HG02943 (cell line): ENCODE results near the gene BLM.
"Not testable (repeated sequence)": the region's sequence is repeated elsewhere in the genome, so short reads cannot be mapped to it uniquely, and the experiment has no call there.

Experiments
- ATAC-seq: cut with Tn5 transposase; IDR thresholded peaks from one replicate; pipeline ENCODE4 v1.9.1; 2021; ENCODE audit warnings: mild to moderate bottlenecking, low read depth, moderate library complexity; ENCODE audit not compliant: unreplicated experiment

Gene BLM

DNA sequence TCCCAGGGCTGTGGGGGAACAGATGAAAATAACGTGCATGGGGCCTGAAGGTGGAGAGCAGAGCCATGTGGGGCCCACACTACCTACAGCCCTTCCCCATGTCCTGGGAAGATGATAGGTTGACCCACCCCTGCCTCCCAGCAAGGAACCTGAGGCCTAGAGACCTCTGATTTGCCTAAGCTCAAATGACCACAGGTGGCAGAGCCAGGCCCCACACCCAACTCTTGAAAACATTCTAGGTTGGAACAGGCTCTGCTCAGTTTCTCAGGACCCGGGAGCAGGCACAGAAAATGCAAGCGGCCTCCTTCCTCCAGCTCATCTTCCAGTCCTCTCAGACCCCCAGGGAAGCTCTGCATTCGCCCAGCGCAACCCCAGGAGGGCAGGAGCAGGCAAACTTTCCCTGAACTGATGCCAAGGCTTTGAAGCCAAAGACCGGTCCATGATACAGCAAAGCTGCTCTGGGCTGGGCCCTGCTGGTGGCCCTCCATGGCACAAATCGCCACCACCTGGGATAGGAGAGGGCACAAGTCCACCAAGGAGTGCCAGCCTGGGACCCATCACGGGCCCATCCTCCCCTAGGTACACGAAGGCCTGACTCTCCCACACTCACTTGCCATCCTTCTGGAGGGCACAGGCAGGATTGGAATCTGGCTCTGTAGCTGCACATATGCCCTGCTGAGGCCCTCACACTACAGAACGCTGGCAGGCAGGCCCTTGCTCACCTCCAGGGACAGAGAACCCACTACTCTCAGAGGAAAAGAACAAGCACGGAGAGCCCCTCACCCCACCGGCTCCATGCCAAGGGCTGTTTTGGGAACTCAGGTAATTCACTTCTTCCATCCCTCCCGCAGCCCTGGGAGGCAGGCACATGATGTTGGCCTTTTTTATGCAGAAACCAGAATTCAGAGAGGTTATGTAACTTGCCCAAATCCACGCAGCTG, 100.2 kb downstream of the BLM start:
- ATAC-seq, result no peak

DNA sequence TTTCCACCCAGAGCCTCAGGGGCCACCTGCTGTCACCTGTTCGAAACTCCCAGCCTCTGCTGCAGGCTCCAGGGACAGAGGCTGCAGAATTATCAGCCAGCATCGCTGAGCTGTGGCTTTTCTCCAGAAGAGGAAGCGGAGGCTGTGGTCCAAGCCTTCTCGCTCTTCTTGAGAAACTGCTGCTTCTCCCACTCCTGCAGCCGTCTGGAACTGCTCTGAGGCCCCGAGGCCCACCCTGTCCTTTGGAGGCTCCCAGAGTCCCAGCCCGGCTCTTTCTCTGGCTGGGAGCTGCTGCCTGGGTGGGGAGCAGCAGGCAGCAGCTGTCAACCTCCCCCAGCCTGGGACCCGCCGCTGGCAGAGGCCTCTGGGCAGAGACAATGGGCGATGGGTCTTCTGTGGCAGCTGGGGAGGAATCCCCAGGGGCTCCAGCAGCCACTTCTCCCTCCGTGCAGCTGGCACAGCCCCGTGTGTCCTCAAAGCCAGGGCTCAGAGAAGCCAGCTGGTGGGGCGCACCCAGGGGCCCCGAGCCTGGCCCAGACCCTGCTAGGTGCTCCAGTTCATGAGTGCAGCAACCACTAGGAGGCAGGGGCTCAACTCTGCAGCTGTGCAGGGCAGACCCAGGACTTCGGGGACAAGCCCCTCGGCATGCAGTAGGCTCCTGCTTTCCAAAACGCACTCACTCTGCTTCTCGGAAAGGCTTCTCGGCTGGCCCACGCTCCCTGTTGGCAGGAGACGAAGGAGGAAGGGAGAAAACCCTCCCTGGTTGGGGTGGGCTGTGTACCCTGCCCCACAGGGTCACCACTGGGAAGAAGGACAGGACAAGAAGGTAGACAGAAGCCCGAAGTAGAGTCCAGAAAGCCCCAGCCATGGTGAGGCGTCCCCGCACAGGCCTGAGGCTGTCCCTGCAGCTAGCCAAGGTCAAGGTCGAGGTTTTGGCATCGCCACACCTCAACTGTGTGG, 101.4 kb downstream of the BLM start:
- no peak for ATAC-seq

DNA sequence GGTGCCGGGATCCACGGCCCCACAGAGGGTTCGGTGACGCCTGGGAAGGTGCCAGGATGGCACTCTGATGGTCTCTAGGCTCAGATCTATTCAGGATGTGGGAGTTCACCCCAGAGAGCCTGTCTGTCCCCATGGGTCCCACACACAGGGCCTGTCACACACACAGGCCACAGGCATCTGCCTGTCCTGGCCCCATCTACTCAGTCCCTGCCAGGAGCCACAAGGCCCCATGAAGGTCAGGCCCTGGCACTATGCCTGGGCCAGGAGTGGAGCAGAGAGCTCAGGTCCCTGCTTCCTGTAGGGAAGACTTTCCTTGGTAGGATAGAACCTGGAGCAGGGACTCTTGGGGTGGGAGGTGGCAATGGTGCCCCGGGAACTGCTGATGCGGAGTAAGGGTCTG, 102.2 kb downstream of the BLM start:
- ATAC-seq, result no peak

DNA sequence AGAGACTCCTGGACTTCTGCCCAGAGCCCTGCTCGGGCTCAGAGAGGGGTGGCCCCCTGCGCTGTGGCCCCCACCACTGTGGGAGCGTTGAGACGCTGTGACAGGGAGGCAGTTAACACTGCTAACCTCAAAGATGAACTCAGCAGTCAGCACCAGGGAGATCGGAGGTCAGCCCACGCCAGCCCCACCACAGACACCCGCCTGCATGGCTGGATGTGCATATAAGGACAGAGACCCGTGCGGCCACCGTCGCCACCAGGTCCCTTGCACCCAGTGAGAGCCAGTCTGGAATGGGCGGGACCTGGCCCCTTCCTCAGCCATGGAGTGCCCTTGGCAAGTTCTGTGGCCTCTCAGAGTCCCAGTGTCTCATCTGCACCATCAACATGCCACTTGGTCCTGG, 102.7 kb downstream of the BLM start:
- ATAC-seq, result no peak

DNA sequence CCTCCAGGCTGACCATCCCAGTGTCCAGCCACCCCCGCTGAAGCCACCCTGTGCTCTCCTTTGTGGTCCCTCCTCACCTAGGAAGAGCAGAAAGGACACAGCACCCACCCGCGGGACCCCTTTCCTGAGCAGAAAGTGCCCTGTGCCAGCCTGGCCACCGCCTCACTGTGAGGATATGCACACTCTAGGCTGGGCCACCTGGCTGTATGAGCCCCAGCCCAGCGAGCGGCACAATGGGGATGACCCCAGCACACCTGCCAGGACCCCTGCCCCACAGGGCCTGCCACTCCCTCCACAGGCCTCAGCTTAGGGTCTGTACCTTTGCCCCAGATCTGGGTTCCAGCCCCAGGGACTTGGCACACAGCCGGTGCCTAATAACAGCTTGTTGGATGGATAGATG, 103.3 kb downstream of the BLM start:
- no peak for ATAC-seq

DNA sequence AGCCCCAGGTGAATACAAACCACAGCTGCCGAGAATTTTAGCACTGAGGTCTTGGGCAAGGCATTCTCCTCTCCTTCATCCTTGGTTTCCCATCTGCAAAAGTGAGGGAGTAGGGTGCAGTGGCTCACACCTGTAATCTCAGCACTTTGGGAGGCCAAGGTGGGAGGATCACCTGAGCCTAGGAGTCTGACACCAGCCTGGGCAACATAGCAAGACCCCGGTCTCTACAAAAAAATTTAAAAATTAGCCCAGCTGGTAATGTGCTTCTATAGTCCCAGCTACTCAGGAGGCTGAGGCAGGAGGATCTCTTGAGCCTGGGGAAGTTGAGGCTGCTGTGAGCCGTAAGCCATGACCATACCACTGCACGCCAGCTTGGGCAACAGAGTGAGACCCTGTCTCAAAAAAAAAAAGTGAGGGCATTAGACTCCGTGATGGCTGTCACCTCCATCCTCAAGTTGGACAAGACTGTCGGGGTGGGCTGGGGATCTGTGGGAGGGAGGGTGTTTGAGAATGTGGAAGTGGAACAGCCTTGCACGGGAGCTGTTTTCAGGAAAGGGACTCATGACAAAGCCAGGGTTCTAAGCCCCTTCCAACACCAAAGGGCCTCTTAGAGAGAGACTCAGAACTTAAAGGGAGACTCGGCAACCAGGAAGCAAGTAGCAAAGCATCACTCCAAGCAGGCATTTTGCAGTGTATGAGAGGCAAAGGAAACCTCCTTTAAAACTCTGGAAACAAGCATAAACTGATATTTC, 105.2 kb downstream of the BLM start:
- no peak for ATAC-seq

DNA sequence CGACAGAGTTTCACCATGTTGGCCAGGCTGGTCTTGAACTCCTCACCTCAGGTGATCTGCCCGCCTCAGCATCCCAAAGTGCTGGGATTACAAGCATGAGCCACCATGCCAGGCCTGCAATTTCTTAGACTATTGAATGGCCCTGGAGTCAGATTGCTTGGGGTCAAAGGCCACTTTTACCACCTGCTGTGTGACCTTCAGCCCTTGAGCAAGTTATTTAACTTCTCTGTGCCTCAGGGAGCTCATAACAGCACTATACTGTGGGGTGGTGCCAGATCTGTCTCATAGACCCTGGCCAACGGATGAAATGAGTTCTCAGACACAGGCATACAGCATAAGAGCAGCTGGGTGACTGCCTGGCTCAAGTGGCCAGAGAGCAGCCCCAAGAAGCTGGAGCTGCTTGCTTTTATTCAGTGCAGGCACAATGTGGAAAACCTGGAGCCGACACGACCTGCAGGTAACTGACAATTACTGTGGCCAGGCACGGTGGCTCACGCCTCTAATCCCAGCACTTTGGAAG, 106.4 kb downstream of the BLM start:
- ATAC-seq, result no peak

DNA sequence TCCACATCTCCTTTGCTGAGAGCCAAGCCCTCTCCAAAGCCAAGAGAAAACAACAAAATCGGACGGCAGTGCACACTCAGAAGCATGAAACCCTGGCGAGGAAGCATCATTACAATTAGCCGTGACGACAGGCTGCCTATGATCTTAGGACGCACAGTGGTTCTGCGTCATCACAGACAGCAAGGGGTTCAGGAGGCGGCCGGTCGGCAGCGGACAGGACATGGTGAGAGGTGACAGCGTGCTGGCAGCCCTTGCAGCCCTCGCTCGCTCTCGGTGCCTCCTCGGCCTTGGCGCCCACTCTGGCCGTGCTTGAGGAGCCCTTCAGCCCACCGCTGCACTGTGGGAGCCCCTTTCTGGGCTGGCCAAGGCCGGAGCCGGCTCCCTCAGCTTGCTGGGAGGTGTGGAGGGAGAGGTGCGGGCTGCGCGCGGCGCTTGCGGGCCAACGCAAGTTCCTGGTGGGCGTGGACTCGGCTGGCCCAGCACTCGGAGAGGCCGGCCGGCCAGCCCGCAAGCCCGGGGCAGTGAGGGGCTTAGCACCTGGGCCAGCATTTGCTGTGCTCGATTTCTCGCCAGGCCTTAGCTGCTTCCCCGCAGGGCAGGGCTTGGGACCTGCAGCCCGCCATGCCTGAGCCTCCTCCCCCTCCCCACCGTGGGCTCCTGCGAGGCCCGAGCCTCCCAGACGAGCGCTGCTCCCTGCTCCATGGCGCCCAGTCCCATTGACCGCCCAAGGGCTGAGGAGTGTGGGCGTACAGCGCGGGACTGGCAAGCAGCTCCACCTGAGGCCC, 108.2 kb downstream of the BLM start:
- not testable (repeated sequence) for ATAC-seq

DNA sequence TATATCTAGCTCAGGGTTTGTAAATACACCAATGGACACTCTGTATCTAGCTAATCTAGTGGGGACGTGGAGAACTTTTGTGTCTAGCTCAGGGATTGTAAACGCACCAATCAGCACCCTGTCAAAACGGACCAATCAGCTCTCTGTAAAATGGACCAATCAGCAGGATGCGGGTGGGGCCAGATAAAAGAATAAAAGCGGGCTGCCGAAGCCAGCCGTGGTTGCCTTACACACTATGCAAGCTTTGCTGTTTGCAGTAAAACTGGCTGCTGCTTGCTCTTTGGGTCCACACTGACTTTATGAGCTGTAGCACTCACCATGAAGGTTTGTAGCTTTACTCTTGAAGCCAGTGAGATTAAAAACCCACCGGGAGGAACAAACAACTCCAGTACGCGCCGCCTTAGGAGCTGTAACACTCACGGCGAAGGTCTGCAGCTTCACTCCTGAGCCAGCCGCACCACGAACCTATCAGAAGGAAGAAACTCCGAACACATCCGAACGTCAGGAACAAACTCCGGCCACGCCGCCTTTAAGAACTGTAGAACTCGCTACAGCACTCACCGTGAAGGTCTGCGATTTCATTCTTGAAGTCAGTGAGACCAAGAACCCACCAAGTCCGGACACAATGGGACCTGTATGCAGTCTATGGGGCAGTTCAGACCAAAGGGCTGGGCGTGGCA, 109.2 kb downstream of the BLM start:
- not testable (repeated sequence) for ATAC-seq

DNA sequence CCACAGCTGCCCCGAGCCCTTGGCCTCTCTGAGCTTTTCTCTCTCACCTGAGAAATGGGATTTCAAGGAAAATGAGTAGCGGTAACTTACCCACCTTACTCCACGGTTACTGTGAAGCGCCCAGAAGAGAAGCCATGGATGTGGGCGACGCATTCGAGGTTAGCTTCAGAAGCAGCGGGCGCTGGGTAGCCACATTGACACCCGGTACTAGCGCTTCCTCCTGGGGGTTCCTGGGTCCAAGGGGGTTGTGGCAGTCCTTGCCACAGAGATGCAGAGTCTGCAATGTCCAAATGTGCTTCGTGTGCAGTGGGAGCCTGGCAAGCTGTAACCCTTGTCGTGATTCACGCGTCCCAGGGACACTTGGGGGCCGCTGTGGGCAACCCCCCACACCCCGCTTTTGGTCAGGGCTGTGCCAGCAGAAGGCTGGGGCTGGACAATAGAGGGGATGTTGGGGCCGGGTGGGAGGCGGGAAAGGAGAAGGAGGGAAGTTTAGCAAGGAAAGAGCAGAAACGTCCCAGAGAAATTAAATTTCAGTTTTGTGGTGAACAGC, 109.8 kb downstream of the BLM start:
- ATAC-seq, result no peak

DNA sequence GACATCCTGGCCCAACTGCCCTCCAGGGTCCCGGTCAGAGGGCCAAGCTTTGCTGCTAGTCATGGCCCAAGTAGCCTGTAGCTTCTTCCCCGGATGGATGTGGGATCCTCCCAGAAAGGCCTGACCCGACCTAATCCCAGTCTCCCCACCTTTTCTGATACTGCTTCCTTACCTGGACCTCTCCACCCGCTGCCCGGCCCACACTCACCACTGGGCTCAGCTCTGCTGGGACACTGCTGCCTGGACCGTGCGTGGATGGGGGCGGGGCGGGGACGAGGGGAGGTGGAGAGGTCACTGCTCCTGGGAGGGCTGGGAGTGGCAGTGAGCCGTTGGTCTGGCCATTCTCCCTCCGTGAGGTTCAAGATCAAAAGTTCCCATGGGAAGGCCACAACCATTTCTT, 111.0 kb downstream of the BLM start:
- no peak for ATAC-seq

DNA sequence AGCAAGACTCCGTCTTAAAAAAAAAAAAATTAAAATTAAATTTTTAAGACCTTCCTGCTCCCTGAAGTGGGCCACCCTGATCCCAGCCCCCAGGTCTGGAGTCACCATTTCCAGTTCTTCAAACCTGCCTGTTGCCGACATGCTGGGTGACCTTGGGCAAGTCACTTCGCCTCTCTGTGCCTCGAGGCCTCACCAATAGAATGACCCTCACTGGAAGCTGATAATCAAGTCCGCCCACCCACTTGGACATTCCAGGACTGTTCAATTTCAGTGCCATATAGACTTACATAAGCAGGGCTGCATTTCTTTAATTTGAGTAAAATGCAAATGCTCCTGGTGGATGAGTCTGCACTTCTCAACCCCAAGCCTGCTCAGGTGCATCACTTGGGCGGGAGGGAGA, 112.0 kb downstream of the BLM start:
- ATAC-seq, result no peak

DNA sequence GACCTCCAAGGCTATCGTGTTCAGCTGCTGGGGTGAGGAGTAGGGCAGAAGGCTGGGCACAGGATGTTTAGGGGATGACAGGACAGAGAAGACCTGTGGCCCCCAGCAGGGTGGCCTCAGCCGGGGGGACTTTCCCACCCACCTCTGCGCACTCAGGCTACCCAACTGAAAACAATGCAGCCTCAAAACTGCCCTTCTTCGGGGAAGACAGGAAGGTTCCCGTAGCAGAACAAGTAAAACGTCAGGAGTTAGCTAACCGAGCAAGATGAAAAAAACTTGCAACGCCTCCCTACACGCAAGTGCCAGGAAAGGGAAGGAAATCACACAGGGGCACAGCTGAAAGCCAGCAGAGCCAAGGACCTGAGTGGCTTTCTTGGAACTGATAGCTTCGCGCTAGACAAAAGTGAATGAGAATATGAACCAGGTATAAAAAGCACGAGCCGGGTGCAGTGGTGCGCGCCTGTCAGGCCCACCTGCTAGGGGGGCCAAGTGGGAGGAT, 112.8 kb downstream of the BLM start:
- ATAC-seq, result no peak

DNA sequence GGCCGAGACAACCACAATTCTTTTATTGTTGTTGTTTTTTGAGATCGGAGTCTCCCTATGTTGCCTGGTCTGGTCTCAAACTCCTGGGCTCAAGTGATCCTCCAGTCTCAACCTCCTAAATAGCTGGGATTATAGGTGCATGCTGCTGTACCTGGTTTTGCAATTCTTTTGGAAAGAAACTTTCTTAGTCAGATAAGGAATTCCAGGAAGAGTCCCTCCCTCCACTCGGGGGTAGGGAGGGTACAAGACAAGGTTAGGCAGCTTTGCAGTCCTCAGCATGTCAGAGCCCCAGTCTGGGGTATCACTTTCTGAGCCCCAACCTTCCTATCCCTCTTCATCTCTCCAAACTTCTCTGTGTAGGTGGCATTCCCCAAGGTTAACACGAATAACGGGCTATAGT, 117.5 kb downstream of the BLM start:
- ATAC-seq, result no peak

DNA sequence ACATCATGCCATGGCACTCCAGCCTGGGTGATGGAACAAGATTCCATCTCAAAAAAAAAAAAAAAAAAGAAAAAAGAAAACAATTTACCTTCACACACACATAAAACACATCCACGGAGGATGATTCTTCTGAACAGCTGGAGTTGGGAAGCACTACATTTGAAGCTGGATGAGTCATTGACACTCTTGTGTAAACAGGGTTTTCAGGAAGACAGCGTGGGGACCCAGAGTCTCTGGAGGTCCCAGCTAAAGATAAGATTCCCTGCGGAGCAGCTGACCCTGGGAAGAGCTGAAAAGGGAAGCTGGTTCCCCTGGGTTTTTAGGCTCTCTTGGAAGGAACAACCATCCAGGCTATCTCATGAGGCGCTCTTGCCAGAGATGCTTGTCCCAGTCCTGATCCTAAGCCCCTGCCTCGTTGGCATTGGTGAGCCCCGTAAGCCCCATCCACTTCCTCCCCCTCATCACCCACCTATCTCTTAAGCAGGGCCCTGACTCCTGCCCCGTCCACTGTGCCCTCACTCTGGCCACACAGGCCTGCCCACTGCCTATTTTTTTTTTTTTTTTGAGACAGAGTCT, 119.2 kb downstream of the BLM start:
- ATAC-seq, result no peak

DNA sequence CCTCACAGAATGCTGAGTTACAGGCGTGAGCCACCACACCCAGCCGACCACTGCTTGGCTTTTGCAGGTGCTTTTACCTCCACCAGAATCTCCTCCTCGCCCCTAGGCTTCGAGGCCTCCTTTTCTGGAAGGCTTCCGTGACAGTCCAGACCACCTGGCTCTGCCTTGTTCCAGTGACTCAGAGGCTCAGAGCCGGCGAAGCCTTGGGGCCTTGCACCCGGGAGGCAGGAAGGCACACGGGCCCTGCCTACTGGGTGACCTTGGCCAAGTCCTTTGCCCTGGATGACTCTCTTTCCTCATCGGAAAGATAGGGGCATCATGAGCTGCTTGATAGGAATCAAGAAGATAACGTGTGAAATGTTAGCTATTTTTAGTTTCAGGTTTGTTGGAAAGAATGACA, 119.9 kb downstream of the BLM start:
- ATAC-seq, result no peak

DNA sequence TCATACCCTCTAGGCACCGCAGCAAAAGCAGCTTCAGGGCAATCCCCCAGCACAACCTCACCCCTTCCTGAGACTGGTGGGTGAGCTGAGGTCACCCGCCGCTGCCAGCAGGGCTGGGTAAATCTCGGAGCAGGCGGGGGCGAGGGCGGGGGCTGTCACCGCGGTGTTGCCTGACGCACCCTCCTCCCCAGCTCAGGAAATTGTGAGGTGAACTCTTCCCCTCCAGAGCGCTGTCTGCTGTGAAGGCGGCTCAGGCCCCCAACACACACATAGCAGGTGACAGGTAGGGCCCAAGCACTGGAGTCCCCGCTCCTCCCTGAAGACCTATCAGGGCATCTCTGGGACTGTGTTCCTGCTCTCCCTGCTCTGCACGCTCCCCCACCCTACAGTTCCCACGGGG, 121.0 kb downstream of the BLM start:
- ATAC-seq, result no peak

DNA sequence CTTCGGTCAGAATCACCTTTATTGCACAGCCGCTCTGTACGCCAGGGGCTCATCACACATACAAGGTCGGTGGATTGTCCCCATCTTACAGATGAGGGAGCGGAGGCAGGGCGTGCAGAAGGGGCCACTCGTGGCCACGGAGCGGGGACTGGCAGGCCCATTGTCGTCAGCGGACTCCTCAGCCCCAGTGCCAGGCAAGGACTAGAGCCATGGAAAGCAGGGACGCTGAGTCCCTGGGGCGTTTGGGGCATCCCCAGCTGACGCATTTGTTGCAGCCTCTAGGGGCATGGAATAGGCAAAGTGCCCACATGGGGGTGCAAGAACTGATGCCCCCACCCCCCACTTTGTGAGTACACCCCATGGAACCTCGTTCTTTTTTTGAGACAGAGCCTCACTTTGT, 121.4 kb downstream of the BLM start:
- ATAC-seq, result no peak
